ENCODE data around the gene MAP3K7.
A peak's percentile ranks its signal among the peaks of the same experiment; 100 is the strongest.

Gene MAP3K7

DNA sequence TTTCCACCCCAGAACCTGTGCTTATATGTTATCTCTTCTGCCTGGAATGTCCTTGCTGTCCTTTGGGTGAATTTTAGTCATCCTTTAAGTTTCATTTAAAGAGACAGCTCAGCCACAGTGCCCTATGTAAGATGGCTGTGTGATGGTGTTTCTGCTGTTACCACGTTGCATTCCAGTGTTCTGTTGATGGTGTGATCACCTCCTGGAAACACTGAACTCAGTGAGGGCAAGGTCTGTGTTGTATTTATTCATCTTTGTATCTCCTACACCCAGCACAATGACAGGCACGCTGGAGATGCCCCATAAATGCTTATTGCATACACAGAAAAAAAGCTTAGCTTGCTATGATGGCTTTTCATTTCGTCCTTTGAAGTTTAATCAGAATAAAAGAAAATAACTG lies 102.5 kb downstream of the MAP3K7 start:
- DNase-seq (ENCODE audit: low spot score) = no peak

DNA sequence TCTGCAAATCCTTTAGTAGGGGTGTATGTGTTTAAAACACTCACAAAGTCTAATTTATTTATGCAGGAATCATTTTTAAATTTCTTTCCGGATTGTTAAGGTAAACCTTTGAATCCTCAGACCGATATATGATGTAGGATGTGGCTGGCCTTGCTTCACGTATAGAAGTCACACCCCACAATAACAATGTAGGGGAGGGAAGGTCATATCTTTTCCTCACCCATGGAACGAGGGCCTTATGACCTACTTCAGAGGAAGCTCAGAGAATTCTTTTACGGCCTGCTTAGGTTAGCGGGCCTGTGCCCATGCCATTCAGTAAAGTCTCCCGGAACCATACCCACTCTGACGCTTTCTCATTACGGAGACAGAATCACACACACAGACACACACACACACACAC lies 102.9 kb downstream of the MAP3K7 start:
- no peak for DNase-seq (ENCODE audit: low spot score)

DNA sequence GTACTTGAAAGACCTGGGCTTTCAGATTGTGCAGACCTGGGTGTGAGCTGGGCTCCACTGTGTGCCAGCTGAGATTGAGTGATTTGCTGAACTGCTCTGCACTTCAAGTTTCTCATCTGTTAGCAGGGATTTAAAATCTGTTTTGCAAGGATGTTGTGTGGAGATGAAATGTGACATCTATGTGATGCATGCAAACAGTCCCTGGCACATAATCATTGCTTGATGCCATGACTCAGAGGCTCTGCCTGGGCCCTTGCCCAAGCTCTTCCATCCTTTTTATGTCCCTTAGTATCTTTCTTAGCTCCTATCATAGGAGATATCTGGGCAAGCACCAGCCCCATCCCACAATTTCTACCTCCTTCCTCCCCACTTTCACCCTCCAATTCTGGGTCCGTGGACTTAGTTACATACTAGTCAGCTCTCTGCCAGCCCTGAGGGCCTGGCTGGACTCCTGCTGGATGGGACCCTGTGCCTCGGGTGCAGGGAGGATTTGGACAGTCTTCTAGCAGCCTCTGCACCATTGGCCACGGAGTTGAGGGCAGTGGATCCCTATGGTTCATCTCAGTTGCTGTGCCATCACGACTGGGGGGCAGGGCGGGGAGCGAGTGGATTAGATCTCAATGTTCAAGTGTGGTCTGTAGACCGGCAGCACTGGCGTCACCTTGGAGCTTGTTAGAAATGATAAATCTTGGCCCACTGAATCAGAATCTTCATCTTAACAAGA lies 103.6 kb downstream of the MAP3K7 start:
- no peak for DNase-seq (ENCODE audit: low spot score)

DNA sequence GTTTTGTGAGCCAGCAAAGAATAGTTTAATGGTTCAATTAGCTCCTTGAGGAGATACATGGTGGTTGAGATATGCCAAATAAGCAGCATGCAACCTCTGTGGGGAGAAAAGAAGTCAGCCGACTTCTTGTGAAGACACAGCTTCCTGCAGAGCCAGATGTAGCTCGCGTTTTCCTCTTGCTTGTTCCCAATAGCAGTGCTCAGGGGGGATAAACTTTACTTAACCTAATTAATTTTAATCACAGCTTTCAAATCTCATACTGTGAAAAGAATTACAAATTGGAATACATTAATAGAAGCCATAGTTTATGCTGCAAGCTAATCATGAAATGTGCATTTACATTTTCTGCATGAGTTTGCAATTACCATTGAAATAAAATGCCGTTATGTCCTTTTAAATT lies 106.2 kb downstream of the MAP3K7 start:
- no peak for DNase-seq (ENCODE audit: low spot score)

DNA sequence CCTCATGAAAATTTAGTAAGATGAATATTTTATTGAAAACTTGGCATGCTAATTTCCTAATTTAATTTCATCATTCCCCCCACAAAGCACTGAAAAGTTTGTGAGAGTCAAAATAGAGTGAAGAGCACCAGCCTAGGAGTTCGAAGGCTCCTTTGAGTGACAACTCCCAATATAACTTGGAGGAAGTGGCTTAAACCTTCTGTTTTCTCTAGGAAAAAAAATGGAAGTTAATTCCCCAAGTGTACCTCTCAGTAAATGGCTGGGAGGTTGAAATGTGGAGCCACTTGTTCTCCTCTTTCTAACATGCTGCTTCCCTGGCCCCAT lies 107.3 kb downstream of the MAP3K7 start:
- DNase-seq (ENCODE audit: low spot score) = no peak

- peak; percentile 82 for DNase-seq (ENCODE audit: low spot score)
These were observed 107.9 kb downstream of the MAP3K7 start for GRCh38 chr6:90478789-90479602.

DNA sequence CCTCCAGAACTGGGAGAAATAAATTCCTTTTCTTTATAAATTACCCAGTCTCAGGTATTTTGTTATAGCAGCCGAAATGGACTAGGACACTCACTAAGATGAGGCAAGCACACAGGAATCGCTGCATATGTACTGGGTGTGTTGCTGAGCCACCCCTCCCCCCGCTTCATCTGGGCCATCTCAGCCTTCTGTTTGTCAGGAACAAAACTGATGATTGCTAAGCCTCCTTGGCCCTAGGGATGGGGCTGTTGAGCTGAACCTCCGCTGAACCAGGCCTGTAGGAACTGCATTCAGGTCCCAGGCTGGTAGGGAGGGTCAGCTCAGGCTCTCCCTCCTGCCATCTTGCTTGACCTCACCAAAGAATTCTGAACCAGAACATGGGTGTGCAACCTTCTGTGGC lies 108.6 kb downstream of the MAP3K7 start:
- DNase-seq (ENCODE audit: low spot score) = no peak

DNA sequence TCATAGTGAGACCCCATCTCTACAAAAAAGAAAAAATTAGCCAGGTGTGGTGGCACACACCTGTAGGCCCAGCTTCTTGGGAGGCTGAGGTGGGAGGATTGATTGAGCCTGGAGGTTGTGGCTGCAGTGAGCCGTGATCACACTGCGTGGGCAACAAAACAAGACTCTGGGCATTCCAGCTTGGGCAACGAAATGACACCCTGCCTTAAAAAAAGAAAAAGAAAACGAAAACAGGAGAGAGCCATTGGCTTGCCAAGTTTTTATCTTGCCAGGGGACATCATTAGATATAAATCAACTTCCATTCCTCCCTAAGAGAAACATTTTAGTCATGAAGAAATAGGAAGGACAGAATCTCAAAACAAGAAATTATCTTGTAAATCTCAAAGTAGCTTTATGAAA lies 109.5 kb downstream of the MAP3K7 start:
- no peak for DNase-seq (ENCODE audit: low spot score)

- no peak for DNase-seq (ENCODE audit: low spot score)
These were observed 114.2 kb downstream of the MAP3K7 start for GRCh38 chr6:90472716-90473115.

- DNase-seq (ENCODE audit: low spot score) = no peak
These were observed 115.6 kb downstream of the MAP3K7 start for GRCh38 chr6:90471263-90471662.

DNA sequence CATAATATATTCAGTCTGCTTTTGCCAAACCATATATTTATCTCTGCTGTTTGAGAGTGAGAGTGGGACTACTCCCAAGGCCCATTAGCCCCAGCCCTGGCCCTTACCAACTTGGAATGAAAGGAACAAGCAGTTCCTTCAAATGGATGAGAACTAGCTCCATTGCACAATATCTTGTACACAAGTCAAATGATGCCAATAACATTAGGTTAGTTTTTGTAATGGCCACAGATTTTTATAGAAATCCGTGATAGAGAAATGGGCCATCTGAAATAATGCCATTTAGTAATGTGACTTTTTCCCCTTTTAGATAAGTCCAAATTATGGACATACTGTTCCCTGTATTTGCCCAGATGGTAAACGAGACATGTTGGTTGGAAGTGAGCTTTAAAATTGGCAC lies 117.0 kb downstream of the MAP3K7 start:
- DNase-seq (ENCODE audit: low spot score) = no peak

- DNase-seq (ENCODE audit: low spot score) = no peak
These were observed 118.0 kb downstream of the MAP3K7 start for GRCh38 chr6:90468859-90469258.

DNA sequence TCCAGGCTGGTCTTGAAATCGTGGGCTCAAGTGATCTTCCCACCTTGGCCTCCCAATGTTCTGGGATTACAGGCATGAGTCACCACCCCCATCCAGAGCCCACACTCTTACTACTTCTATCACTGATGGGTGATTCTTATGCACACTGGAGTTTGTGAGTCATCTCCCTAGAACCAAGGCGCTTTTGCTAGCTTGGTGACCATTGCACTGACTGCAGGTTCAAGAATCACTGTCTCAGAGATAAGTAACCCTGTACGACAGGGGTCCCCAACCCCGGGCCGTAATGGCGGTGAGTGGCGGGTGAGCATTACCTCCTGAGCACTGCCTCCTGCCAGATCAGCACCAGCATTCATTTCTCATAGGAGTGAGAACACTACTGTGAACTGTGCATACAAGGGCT lies 118.8 kb downstream of the MAP3K7 start:
- DNase-seq (ENCODE audit: low spot score) = no peak

DNA sequence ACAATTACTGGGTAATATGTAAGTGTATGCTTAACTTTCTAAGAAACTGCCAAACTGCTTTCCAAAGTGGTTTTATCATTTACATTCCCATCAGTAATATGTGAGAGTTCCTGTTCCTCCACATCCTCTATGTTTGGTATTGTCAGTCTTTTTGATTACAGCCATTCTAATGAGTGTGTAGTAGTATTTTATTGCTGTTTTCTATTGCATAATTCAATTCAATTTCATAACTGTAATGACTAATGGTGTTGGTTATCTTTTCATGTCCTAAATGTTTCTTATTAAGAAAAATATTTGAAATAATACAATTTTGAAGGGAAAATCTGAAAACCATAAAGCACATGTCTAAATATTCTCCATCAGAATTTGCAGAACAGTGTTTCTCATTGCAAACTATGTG lies 119.3 kb downstream of the MAP3K7 start:
- DNase-seq (ENCODE audit: low spot score) = no peak

- no peak for DNase-seq (ENCODE audit: low spot score)
These were observed 120.5 kb downstream of the MAP3K7 start for GRCh38 chr6:90466154-90466940.

DNA sequence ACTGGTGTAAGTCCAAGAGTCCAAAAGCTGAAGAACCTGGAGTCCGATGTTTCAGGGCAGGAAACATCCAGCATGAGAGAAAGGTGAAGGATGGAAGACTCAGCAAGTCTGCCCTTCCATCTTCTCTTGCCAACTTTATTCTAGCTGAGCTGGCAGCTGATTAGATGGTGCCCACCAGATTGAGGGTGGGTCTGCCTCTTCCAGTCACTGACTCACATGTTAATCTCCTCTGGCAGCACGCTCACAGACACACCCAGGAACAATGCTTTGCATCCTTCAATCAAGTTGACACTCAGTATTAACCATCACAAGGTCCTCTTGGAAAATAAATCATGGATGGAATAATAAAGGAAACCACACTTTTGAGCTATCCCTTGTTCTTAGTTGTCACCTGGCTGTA lies 121.2 kb downstream of the MAP3K7 start:
- DNase-seq (ENCODE audit: low spot score) = no peak

DNA sequence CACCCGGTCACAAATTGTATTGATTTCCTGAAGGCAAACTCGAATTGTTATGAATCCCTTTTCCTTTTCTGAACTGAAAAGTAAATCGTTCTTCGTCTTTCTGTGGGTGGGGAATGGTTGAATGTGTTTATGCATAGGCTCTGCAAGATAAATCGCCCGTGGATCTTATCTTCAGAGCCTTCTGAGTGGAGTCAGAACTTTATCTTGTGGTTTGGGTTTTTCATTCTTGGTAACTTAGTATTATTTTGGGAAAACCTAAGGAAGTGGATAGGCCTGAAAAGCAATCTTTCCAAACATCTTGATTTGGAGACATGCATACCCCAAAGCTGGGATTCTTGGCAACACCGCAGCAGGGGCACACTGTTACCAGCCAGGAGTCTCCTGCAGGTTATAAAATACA lies 122.4 kb downstream of the MAP3K7 start:
- DNase-seq (ENCODE audit: low spot score) = no peak

DNA sequence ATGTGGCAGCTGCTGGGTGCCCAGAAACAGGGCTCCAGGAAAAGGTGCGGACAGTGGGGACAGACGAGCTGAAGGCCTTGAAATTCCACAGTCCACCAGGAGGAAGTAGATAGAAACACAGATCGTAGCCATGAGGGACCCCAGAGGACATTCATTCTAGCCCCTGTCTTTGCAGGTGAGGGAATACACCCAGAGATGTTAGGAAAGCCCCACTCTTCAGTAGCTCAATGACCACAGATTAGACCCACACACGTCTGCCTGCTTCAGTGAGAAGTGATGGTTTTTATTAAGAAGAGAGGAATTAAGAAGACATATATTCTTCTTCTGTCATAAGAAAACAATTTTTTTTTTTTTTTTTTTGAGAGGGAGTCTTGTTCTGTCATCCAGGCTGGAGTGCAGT lies 123.0 kb downstream of the MAP3K7 start:
- DNase-seq (ENCODE audit: low spot score) = no peak

All from SK-N-DZ (cell line).